Tibial nerve (tissue), 4 donors: ENCODE data around the gene EFCAB7. TPM values are rescaled to one million over a fixed set of nuclear protein-coding genes. Genes with fewer than 3 reads are reported as not detected.

Source experiments
- DNase-seq, 2 donors: peaks; one replicate each; pipeline ENCODE4 v3.0.0-alpha.2; 2019; ENCODE audit warnings: low spot score in 2 of 2
- H3K27ac ChIP-seq, 4 donors: fragments of 200-600 bp; sonication (generic) in 3 of 4; one replicate each; pipeline ENCODE4 v1.5.1; 2017 to 2019; ENCODE audit warnings: mild to moderate bottlenecking in 1 of 4
- H3K27me3 ChIP-seq, 2 donors: fragments of 200-600 bp; sonication (generic) in 1 of 2; one replicate each; pipeline versions ENCODE4 v1.5.1 to v1.6.0; 2017 to 2019
- H3K36me3 ChIP-seq, 3 donors: fragments of 200-600 bp; sonication (generic); one replicate each; pipeline ENCODE4 v1.5.1; 2018 to 2019
- H3K4me1 ChIP-seq, 4 donors: fragments of 200-600 bp; sonication (generic) in 3 of 4; one replicate each; pipeline ENCODE4 v1.5.1; 2017 to 2019
- H3K4me3 ChIP-seq, 4 donors: fragments of 200-600 bp; sonication (generic) in 3 of 4; one replicate each; pipeline ENCODE4 v1.5.1; 2017 to 2019; ENCODE audit warnings: mild to moderate bottlenecking in 1 of 4, moderate library complexity in 1 of 4
- H3K9me3 ChIP-seq, 4 donors: fragments of 200-600 bp; sonication (generic) in 3 of 4; one replicate each; pipeline ENCODE4 v1.5.1; 2017 to 2019
- EP300 ChIP-seq, 2 donors: sonication (generic); formaldehyde crosslinking; IDR thresholded peaks; one replicate each; pipeline ENCODE4 v1.6.1; 2017; ENCODE audit warnings: antibody characterized with exemption in 2 of 2, mild to moderate bottlenecking in 1 of 2
- POLR2A ChIP-seq, 2 donors: fragments of 450-650 bp; IDR thresholded peaks; one replicate each; pipeline ENCODE4 v1.6.1; 2017; ENCODE audit warnings: antibody characterized with exemption in 2 of 2, mild to moderate bottlenecking in 2 of 2, moderate library complexity in 2 of 2
- WGBS, 2 donors: methylation state at CpG; one replicate each; pipeline ENCODE4 v1.1.5; 2018; 5-methylcytosine and 5-hydroxymethylcytosine counted together
- total RNA-seq, 4 donors: library from RNA; depleted of rRNA; stranded (reverse); fragments of >200 nt; gene quantifications; one replicate each; pipeline ENCODE4 v1.1.0, GENCODE V29; 2016
- TF ChIP-seq, protein P1 (sequence below), 5 experiments: fragments of 200-600 bp in 3 of 5; fragments of 450-650 bp in 2 of 5; sonication (generic) in 3 of 5; IDR thresholded peaks; one replicate each; pipeline ENCODE4 v1.5.1; 2016 to 2019; ENCODE audit warnings: antibody characterized with exemption in 5 of 5, mild to moderate bottlenecking in 3 of 5, moderate library complexity in 2 of 5

The EFCAB7 gene
- total RNA-seq, 4 donors from 2014 or later, result 8.2 to 12.2 (median 10.2) TPM

GRCh38 chr1:63487336-63488065 lies 35.8 kb upstream of the EFCAB7 start:
- H3K4me1 ChIP-seq, result no peaks in the 10 kb centered on the region
- H3K4me3 ChIP-seq, result no peak overlapping the region
- WGBS, 2 donors, result 57 to 64% methylated on average over 8 of the region's 8 CpGs
- no peaks in the 10 kb centered on the region for H3K9me3 ChIP-seq
- H3K36me3 ChIP-seq, result no peaks in the 10 kb centered on the region
- H3K27ac ChIP-seq, result no peak overlapping the region
- TF ChIP-seq, protein P1, sequence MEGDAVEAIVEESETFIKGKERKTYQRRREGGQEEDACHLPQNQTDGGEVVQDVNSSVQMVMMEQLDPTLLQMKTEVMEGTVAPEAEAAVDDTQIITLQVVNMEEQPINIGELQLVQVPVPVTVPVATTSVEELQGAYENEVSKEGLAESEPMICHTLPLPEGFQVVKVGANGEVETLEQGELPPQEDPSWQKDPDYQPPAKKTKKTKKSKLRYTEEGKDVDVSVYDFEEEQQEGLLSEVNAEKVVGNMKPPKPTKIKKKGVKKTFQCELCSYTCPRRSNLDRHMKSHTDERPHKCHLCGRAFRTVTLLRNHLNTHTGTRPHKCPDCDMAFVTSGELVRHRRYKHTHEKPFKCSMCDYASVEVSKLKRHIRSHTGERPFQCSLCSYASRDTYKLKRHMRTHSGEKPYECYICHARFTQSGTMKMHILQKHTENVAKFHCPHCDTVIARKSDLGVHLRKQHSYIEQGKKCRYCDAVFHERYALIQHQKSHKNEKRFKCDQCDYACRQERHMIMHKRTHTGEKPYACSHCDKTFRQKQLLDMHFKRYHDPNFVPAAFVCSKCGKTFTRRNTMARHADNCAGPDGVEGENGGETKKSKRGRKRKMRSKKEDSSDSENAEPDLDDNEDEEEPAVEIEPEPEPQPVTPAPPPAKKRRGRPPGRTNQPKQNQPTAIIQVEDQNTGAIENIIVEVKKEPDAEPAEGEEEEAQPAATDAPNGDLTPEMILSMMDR (IDR thresholded peaks at IDR 0.05), result no peak
- no peak for TF ChIP-seq POLR2A (IDR thresholded peaks at IDR 0.05)
- no peak for DNase-seq
- H3K27me3 ChIP-seq, result no peaks in the 10 kb centered on the region

- Histone ChIP-seq H3K4me1 (no peaks in the 10 kb centered on the region), H3K27me3 (no peaks in the 10 kb centered on the region), H3K27ac (no peak overlapping the region), H3K36me3 (peaks cover 0 to 7% (median 0%) of the 10 kb centered on the region in 3 donors), H3K9me3 (no peaks in the 10 kb centered on the region), H3K4me3 (no peak overlapping the region)
- TF ChIP-seq, protein P1 (IDR thresholded peaks at IDR 0.05), result no peak
- no peak for TF ChIP-seq EP300 (IDR thresholded peaks at IDR 0.05)
- no peak for TF ChIP-seq POLR2A (IDR thresholded peaks at IDR 0.05)
- WGBS, 2 donors, result 92% methylated on average over 2 of the region's 2 CpGs
- no peak for DNase-seq
Measured at GRCh38 chr1:63497577-63497976, 25.7 kb upstream of the EFCAB7 start.

GRCh38 chr1:63498106-63498505 lies 25.2 kb upstream of the EFCAB7 start:
- no peaks in the 10 kb centered on the region for H3K9me3 ChIP-seq
- DNase-seq, result no peak
- no peak overlapping the region for H3K4me3 ChIP-seq
- peaks cover 0 to 7% (median 0%) of the 10 kb centered on the region in 3 donors for H3K36me3 ChIP-seq
- no peaks in the 10 kb centered on the region for H3K27me3 ChIP-seq
- no peak for TF ChIP-seq POLR2A (IDR thresholded peaks at IDR 0.05)
- TF ChIP-seq EP300 (IDR thresholded peaks at IDR 0.05), result no peak
- TF ChIP-seq, protein P1 (IDR thresholded peaks at IDR 0.05), result no peak
- no peaks in the 10 kb centered on the region for H3K4me1 ChIP-seq
- H3K27ac ChIP-seq, result no peak overlapping the region
- 96 to 97% methylated on average over 1 of the region's 1 CpG for WGBS, 2 donors

- peaks cover 0 to 9% (median 0%) of the 10 kb centered on the region in 3 donors for H3K36me3 ChIP-seq
- TF ChIP-seq, protein P1 (IDR thresholded peaks at IDR 0.05), result no peak
- TF ChIP-seq EP300 (IDR thresholded peaks at IDR 0.05), result no peak
- TF ChIP-seq POLR2A (IDR thresholded peaks at IDR 0.05), result no peak
- H3K4me3 ChIP-seq, result no peak overlapping the region
- no peaks in the 10 kb centered on the region for H3K9me3 ChIP-seq
- H3K4me1 ChIP-seq, result no peaks in the 10 kb centered on the region
- no peak for DNase-seq
- WGBS, 2 donors, result 93 to 94% methylated on average over 3 of the region's 3 CpGs
- no peaks in the 10 kb centered on the region for H3K27me3 ChIP-seq
- H3K27ac ChIP-seq, result no peak overlapping the region
Measured at GRCh38 chr1:63501256-63501655, 22.1 kb upstream of the EFCAB7 start.

- H3K4me3 ChIP-seq, result no peak overlapping the region
- H3K27me3 ChIP-seq, result no peaks in the 10 kb centered on the region
- peaks cover 0 to 25% (median 0%) of the 10 kb centered on the region in 3 donors for H3K36me3 ChIP-seq
- H3K4me1 ChIP-seq, result no peaks in the 10 kb centered on the region
- TF ChIP-seq, protein P1 (IDR thresholded peaks at IDR 0.05), result no peak
- TF ChIP-seq POLR2A (IDR thresholded peaks at IDR 0.05) (no peak), EP300 (IDR thresholded peaks at IDR 0.05) (no peak)
- DNase-seq, result no peak
- no peaks in the 10 kb centered on the region for H3K9me3 ChIP-seq
- H3K27ac ChIP-seq, result no peak overlapping the region
Measured at GRCh38 chr1:63506782-63507181, 16.5 kb upstream of the EFCAB7 start.
